Natural killer cell (primary cell): ENCODE results near the gene C4orf51. TPM values are rescaled to one million over a fixed set of nuclear protein-coding genes. Genes with fewer than 3 reads are reported as not detected.

Experiments
- ATAC-seq, 3 donors: fragments of 150-1000 bp in 2 of 3; fragments of 200-7000 bp in 1 of 3; cut with Tn5 transposase; 1 replicate in 1 of 3; 2 replicates in 2 of 3; pipeline ENCODE4 v1.10.0; 2021; ENCODE audit warnings: mild to moderate bottlenecking in 2 of 3, moderate library complexity in 2 of 3
- DNase-seq, 2 donors: peaks; one replicate each; pipeline versions ENCODE4 v3.0.0 to v3.0.0-alpha.2; 2013 to 2021; ENCODE audit warnings: mixed read lengths in 1 of 2
- H3K27ac ChIP-seq: one replicate; pipeline ENCODE4 v1.5.1; 2013; ENCODE audit warnings: mild to moderate bottlenecking, low read length
- H3K27me3 ChIP-seq: one replicate; pipeline ENCODE4 v1.6.1; 2013; ENCODE audit warnings: low read length; ENCODE audit not compliant: control insufficient read depth, insufficient read depth
- H3K36me3 ChIP-seq: one replicate; pipeline ENCODE4 v1.6.1; 2013; ENCODE audit warnings: low read length; ENCODE audit not compliant: control insufficient read depth, insufficient read depth
- H3K4me1 ChIP-seq: one replicate; pipeline ENCODE4 v1.6.1; 2013; ENCODE audit warnings: low read length; ENCODE audit not compliant: control insufficient read depth, insufficient read depth
- H3K4me3 ChIP-seq: one replicate; pipeline ENCODE4 v1.5.1; 2013; ENCODE audit warnings: low read length
- H3K9me3 ChIP-seq: one replicate; pipeline ENCODE4 v1.6.1; 2013; ENCODE audit warnings: low read length; ENCODE audit not compliant: control insufficient read depth, insufficient read depth
- H3K27ac Mint-ChIP-seq, 2 donors: one replicate each; pipeline ENCODE4 v1.8.0; 2022; ENCODE audit warnings: mild to moderate bottlenecking in 2 of 2, mixed read lengths in 2 of 2, moderate library complexity in 1 of 2
- H3K27me3 Mint-ChIP-seq, 2 donors: one replicate each; pipeline ENCODE4 v1.8.0; 2022; ENCODE audit warnings: low read depth in 2 of 2, mixed read lengths in 2 of 2
- H3K36me3 Mint-ChIP-seq: one replicate; pipeline ENCODE4 v1.8.0; 2022; ENCODE audit warnings: mixed read lengths
- H3K4me1 Mint-ChIP-seq, 2 donors: one replicate each; pipeline ENCODE4 v1.8.0; 2022; ENCODE audit warnings: mixed read lengths in 2 of 2
- H3K4me3 Mint-ChIP-seq: one replicate; pipeline ENCODE4 v1.8.0; 2022; ENCODE audit warnings: mild to moderate bottlenecking, moderate library complexity, mixed read lengths
- H3K9me3 Mint-ChIP-seq, 2 donors: one replicate each; pipeline ENCODE4 v1.8.0; 2022; ENCODE audit warnings: mixed read lengths in 2 of 2
- WGBS: methylation state at CpG from one replicate; pipeline ENCODE4 v1.1.7; 2013; ENCODE audit warnings: missing lambda C conversion rate; ENCODE audit not compliant: insufficient coverage; 5-methylcytosine and 5-hydroxymethylcytosine counted together
- intact Hi-C: fragments of 100-400 bp; cut with micrococcal nuclease; formaldehyde crosslinking; loops from one replicate; pipeline ENCODE4 v1.14.2; 2022
- total RNA-seq, 4 donors: library from RNA; stranded (reverse); fragments of 120-200 nt in 1 of 4; gene quantifications; one replicate each; pipeline versions ENCODE4 v1.2.3 to v1.2.4, GENCODE V29; 2013 to 2022
- TF ChIP-seq, protein P1 (sequence below): fragments of 200-600 bp; IDR thresholded peaks from one replicate; pipeline ENCODE4 v1.8.0; 2022; ENCODE audit warnings: antibody characterized with exemption

The C4orf51 gene
- total RNA-seq, 3 donors from 2014 or later (not counting 1 experiment from before 2014, with no cell fraction given), result not detected

- no peaks in the 10 kb centered on the region for H3K27me3 ChIP-seq
- TF ChIP-seq, protein P1, sequence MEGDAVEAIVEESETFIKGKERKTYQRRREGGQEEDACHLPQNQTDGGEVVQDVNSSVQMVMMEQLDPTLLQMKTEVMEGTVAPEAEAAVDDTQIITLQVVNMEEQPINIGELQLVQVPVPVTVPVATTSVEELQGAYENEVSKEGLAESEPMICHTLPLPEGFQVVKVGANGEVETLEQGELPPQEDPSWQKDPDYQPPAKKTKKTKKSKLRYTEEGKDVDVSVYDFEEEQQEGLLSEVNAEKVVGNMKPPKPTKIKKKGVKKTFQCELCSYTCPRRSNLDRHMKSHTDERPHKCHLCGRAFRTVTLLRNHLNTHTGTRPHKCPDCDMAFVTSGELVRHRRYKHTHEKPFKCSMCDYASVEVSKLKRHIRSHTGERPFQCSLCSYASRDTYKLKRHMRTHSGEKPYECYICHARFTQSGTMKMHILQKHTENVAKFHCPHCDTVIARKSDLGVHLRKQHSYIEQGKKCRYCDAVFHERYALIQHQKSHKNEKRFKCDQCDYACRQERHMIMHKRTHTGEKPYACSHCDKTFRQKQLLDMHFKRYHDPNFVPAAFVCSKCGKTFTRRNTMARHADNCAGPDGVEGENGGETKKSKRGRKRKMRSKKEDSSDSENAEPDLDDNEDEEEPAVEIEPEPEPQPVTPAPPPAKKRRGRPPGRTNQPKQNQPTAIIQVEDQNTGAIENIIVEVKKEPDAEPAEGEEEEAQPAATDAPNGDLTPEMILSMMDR, result no peak
- intact Hi-C loops, result no loop called here
- Mint-ChIP-seq H3K27me3 (no peaks in the 10 kb centered on the region), H3K36me3 (peaks cover 36% of the 10 kb centered on the region), H3K9me3 (no peaks in the 10 kb centered on the region), H3K4me1 (no peaks in the 10 kb centered on the region), H3K4me3 (no peak overlapping the region), H3K27ac (no peak overlapping the region)
- peaks cover 44% of the 10 kb centered on the region for H3K36me3 ChIP-seq
- ATAC-seq (no peak), DNase-seq (no peak)
- no peak overlapping the region for H3K4me3 ChIP-seq
- no peaks in the 10 kb centered on the region for H3K9me3 ChIP-seq
- no peaks in the 10 kb centered on the region for H3K4me1 ChIP-seq
- WGBS, result 100% methylated on average over 4 of the region's 4 CpGs
- no peak overlapping the region for H3K27ac ChIP-seq
These were observed 83.5 kb downstream of the C4orf51 start for GRCh38 chr4:145763399-145763798.

DNA sequence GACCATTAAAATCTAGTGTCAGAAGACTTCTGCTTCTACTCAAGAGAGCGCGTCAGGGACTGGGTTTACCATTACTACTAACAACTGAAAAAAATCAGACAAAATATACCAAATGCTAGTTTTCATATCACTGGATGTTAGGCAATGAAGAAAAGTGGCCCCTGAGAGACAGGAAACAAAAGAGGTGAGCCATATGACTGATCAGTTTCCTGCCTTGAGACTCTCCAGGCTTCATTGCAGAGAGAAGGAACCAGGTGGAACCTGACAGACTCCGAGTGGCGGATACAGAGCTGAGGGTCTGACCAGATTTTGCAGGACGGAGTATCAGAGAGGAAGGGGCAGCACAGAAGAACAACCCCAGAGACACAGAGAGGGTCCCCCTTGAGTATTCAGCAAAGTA is 86.3 kb downstream of the C4orf51 start:
- Mint-ChIP-seq H3K27ac (no peak overlapping the region), H3K27me3 (no peaks in the 10 kb centered on the region), H3K9me3 (no peaks in the 10 kb centered on the region), H3K4me1 (no peaks in the 10 kb centered on the region), H3K4me3 (no peak overlapping the region), H3K36me3 (peaks cover 26% of the 10 kb centered on the region)
- WGBS, result 92% methylated on average over 5 of the region's 5 CpGs
- ATAC-seq (no peak), DNase-seq (no peak)
- H3K27ac ChIP-seq, result no peak overlapping the region
- H3K4me3 ChIP-seq, result no peak overlapping the region
- H3K4me1 ChIP-seq, result no peaks in the 10 kb centered on the region
- peaks cover 34% of the 10 kb centered on the region for H3K36me3 ChIP-seq
- intact Hi-C loops, result no loop called here
- no peaks in the 10 kb centered on the region for H3K9me3 ChIP-seq
- TF ChIP-seq, protein P1, result no peak
- H3K27me3 ChIP-seq, result no peaks in the 10 kb centered on the region

DNA sequence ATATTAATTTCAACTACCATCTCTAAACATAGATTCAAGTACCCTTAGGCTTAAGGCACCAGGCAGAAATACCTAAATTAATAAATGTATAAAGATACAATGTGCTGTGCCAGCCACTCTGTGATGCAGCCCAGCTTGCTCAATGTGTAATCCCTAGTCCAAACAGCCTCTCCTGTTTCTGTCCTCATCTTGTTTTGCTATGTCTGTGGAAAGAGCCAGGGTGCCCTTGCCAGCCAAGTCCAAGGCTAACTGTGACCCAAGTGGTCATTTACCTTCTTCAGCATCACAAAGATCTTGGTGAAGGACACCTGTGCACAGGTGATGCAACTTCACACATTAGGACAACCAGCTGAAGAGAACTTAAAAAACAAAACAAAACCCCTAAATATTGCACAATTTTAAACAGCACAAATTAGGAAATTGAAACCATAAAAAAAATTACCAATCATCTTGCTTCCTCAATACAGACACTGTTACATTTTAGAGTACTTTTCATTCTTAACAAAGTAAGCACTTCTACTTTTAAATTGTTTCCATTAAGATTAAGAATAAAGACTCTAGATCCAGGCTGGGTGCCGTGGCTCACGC is 89.6 kb downstream of the C4orf51 start:
- Histone ChIP-seq H3K4me3 (no peak overlapping the region), H3K27me3 (no peaks in the 10 kb centered on the region), H3K36me3 (peaks cover 30% of the 10 kb centered on the region), H3K27ac (no peak overlapping the region), H3K4me1 (no peaks in the 10 kb centered on the region), H3K9me3 (no peaks in the 10 kb centered on the region)
- WGBS, result no CpG with 5 or more reads among the region's 2 CpGs
- DNase-seq (no peak), ATAC-seq (no peak)
- Mint-ChIP-seq H3K4me1 (no peaks in the 10 kb centered on the region), H3K9me3 (no peaks in the 10 kb centered on the region), H3K4me3 (no peak overlapping the region), H3K36me3 (peaks cover 32% of the 10 kb centered on the region), H3K27me3 (no peaks in the 10 kb centered on the region), H3K27ac (no peak overlapping the region)
- TF ChIP-seq, protein P1, result no peak
- intact Hi-C loops, result no loop called here

DNA sequence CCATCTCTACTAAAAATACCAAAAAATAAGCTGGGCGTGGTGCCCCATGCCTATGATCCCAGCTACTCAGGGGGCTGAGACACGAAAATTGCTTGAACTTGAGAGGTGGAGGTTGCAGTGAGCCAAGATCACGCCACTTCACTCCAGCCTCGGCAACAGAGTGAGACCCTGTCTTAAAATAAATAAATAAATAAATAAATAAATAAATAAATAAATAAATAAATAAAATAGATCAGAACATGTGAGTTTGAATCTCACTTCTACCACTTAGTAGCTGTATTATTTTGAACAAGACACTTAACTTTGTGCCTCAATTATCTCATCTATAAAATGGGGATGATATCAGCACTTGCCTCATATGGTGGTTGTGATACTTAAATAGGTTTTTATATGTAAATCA is 90.2 kb downstream of the C4orf51 start:
- peaks cover 30% of the 10 kb centered on the region for H3K36me3 ChIP-seq
- no peaks in the 10 kb centered on the region for H3K27me3 ChIP-seq
- ATAC-seq (no peak), DNase-seq (no peak)
- no peak overlapping the region for H3K4me3 Mint-ChIP-seq
- no peaks in the 10 kb centered on the region for H3K27me3 Mint-ChIP-seq
- H3K27ac Mint-ChIP-seq, result no peak overlapping the region
- no peak overlapping the region for H3K4me3 ChIP-seq
- WGBS, result 100% methylated on average over 1 of the region's 4 CpGs
- H3K4me1 ChIP-seq, result no peaks in the 10 kb centered on the region
- peaks cover 31% of the 10 kb centered on the region for H3K36me3 Mint-ChIP-seq
- TF ChIP-seq, protein P1, result no peak
- H3K4me1 Mint-ChIP-seq, result no peaks in the 10 kb centered on the region
- no peaks in the 10 kb centered on the region for H3K9me3 Mint-ChIP-seq
- H3K27ac ChIP-seq, result no peak overlapping the region
- intact Hi-C loops, result no loop called here
- no peaks in the 10 kb centered on the region for H3K9me3 ChIP-seq
